ENCODE measurements around the gene LILRB2. TPM values are rescaled to one million over a fixed set of nuclear protein-coding genes. Genes with fewer than 3 reads are reported as not detected.

Gene LILRB2
- total RNA-seq, 5 donors from 2014 or later (not counting 1 experiment from before 2014, with no cell fraction given) = 0.46 to 0.53 TPM; not detected in 3

- peaks cover 0 to 2% (median 0%) of the 10 kb centered on the region in 3 donors for H3K4me1 Mint-ChIP-seq
- WGBS (ENCODE audit: insufficient coverage) = 79% methylated on average over 11 of the region's 11 CpGs
- Histone ChIP-seq H3K36me3 (ENCODE audit: control insufficient read depth in 2 of 2, extremely low read depth in 1 of 2, insufficient read depth in 1 of 2, low read length in 1 of 2) (no peaks in the 10 kb centered on the region), H3K27me3 (replicated peaks in 1 of 2; ENCODE audit: control insufficient read depth in 2 of 2, extremely low read depth in 1 of 2, insufficient read depth in 2 of 2, low read length in 1 of 2) (peaks cover 0 to 20% of the 10 kb centered on the region in 2 experiments), H3K9me3 (no peaks in the 10 kb centered on the region), H3K4me3 (ENCODE audit: control insufficient read depth in 1 of 2, extremely low read depth in 1 of 2, low read length in 1 of 2) (no peak overlapping the region), H3K4me1 (ENCODE audit: control insufficient read depth in 1 of 2, extremely low read depth in 1 of 2, insufficient read depth in 2 of 2, low read length in 2 of 2) (peaks cover 0 to 4% of the 10 kb centered on the region in 2 experiments), H3K27ac (ENCODE audit: low read length) (no peak overlapping the region)
- no peak for DNase-seq
- no peak for ATAC-seq (replicated peaks in 1 of 4)
- ChIA-PET POLR2A (no interaction called here), CTCF (interaction anchor here in 1 of 2 donors (0.8 kb wide), 1 partner anchor 33 kb away, joined by 3 read pairs; no protein-coding TSS in a partner anchor)
- no peaks in the 10 kb centered on the region for H3K36me3 Mint-ChIP-seq
- no peak overlapping the region for H3K4me3 Mint-ChIP-seq
- H3K27ac Mint-ChIP-seq = no peak overlapping the region
- H3K27me3 Mint-ChIP-seq = peaks cover 11 to 13% of the 10 kb centered on the region in 2 donors
- no peaks in the 10 kb centered on the region for H3K9me3 Mint-ChIP-seq
These were observed 18.8 kb downstream of the LILRB2 start for GRCh38 chr19:54262066-54262465.

DNA sequence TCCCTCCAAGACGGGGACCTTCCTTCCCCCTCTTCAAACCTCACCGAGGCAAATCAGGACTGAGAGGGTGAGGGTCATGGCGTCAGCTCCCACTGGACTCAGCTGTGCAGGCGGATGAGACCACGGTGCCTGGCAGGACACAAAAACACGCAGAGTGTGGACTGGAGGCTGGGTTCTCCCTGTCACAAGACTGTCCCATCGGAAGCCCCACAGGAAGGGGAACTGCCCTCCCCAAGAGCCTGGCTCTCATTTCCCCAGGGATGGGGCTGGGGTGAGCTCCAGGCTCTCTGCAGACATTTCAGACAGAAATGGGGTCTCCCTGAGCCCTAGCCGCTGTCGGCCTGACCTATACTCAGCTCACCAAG, 23.8 kb downstream of the LILRB2 start, which contains the start of gene LILRB5:
LILRB5 (minus strand) TSS at position 158 of the 365 bp plus-strand sequence; CDS start at position 78, 80 bp downstream.
- CTCF ChIA-PET = no interaction called here
- H3K4me3 ChIP-seq (ENCODE audit: control insufficient read depth in 1 of 2, extremely low read depth in 1 of 2, low read length in 1 of 2) = no peak within 1 kb of the TSS
- Mint-ChIP-seq H3K4me1 (no peaks in the 10 kb centered on the region), H3K27me3 (peaks cover 6 to 20% of the 10 kb centered on the region in 2 donors), H3K27ac (no peak within 1 kb of the TSS), H3K9me3 (no peaks in the 10 kb centered on the region), H3K36me3 (no peaks in the 10 kb centered on the region), H3K4me3 (no peak within 1 kb of the TSS)
- POLR2A ChIA-PET = no interaction called here
- H3K27me3 ChIP-seq (replicated peaks in 1 of 2; ENCODE audit: control insufficient read depth in 2 of 2, extremely low read depth in 1 of 2, insufficient read depth in 2 of 2, low read length in 1 of 2) = peaks cover 0 to 48% of the 10 kb centered on the region in 2 experiments
- 84% methylated on average over 8 of the region's 9 CpGs for WGBS (ENCODE audit: insufficient coverage)
- no peaks in the 10 kb centered on the region for H3K4me1 ChIP-seq (ENCODE audit: control insufficient read depth in 1 of 2, extremely low read depth in 1 of 2, insufficient read depth in 2 of 2, low read length in 2 of 2)
- no peaks in the 10 kb centered on the region for H3K36me3 ChIP-seq (ENCODE audit: control insufficient read depth in 2 of 2, extremely low read depth in 1 of 2, insufficient read depth in 1 of 2, low read length in 1 of 2)
- ATAC-seq (replicated peaks in 1 of 4) (no peak), DNase-seq (no peak)
- H3K27ac ChIP-seq (ENCODE audit: low read length) = no peak within 1 kb of the TSS
- H3K9me3 ChIP-seq = no peaks in the 10 kb centered on the region

DNA sequence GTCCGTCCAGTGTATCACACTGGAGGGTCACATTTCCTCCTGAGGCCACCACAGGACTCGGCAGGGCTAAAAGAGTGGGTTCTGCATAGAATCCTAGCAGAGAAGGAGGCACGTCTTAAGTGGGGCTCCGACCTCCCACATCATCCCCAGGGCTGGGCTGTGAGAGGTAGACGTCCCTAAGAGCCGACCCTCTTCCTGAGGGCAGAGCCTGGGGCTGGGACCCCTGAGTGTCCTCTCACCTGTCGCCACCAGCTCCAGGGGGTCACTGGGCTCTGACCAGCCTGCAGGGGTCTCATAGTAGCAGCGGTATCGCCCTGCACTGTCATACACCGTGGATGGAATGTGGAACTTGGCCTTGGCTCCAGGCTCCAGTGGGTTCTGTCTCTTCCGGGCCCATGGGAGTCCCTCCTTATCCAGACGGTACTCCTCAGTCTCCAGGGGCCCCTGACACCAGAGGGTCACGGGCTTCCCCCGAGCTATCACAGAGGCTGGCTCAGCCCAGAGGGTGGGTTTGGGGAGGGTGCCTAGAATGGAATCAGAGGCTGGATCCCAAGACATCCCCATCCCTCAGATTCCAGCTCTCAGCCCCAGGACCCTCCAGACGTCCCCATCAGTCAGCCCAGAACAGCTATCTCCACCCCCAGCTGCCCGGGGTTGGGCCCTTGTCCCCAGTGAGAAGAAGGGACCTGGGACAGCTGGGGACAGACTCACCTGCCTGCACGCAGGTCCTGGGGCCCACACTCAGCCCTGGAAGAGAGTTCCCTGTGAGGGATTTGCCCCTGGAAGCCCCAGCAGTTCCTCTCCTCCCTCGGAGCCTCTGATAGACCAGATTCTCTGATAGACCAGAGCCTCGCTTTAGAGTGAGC, 24.4 kb downstream of the LILRB2 start:
- Histone ChIP-seq H3K27ac (ENCODE audit: low read length) (no peak overlapping the region), H3K9me3 (no peaks in the 10 kb centered on the region), H3K4me3 (ENCODE audit: control insufficient read depth in 1 of 2, extremely low read depth in 1 of 2, low read length in 1 of 2) (no peak overlapping the region), H3K27me3 (replicated peaks in 1 of 2; ENCODE audit: control insufficient read depth in 2 of 2, extremely low read depth in 1 of 2, insufficient read depth in 2 of 2, low read length in 1 of 2) (peaks cover 0 to 46% of the 10 kb centered on the region in 2 experiments), H3K4me1 (ENCODE audit: control insufficient read depth in 1 of 2, extremely low read depth in 1 of 2, insufficient read depth in 2 of 2, low read length in 2 of 2) (no peaks in the 10 kb centered on the region), H3K36me3 (ENCODE audit: control insufficient read depth in 2 of 2, extremely low read depth in 1 of 2, insufficient read depth in 1 of 2, low read length in 1 of 2) (no peaks in the 10 kb centered on the region)
- no peak for ATAC-seq (replicated peaks in 1 of 4)
- no peak for DNase-seq
- Mint-ChIP-seq H3K9me3 (no peaks in the 10 kb centered on the region), H3K27me3 (peaks cover 6 to 22% of the 10 kb centered on the region in 2 donors), H3K36me3 (no peaks in the 10 kb centered on the region), H3K4me1 (no peaks in the 10 kb centered on the region), H3K4me3 (no peak overlapping the region), H3K27ac (no peak overlapping the region)
- ChIA-PET CTCF (no interaction called here), POLR2A (no interaction called here)
- WGBS (ENCODE audit: insufficient coverage) = 78% methylated on average over 14 of the region's 19 CpGs

DNA sequence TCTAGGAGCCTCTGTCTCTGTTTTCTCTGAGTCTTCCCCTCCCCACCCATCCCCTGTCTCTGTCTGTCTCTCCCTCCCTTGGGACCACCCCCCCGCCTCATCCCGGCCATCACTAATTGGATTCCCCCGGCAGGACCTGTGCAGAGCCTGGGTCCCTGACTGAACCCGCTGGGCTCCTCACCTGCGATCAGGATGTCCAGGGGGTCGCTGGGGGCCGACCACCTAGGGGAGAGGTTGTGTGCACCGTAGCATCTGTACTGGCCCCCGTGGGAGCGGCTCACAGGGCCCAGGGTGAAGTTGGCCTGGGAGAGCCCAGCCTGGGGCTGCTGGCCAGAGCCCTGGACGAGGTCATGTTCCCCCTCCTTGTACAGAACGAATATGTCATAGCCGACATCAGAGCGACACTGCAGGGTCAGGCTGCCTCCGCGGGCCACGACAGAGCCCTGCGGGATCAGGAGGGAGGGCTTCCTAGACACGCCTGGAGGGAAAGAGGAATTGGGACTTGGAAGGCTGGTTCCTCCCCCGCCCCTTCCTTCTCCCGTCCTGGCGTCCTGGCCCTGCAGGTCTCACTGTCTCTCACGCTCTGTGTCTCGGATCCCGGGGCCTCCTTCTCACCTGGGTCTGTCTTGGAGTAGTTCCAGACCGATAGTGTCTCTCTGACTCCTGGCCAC, 25.7 kb downstream of the LILRB2 start:
- no peaks in the 10 kb centered on the region for H3K4me1 Mint-ChIP-seq
- Histone ChIP-seq H3K4me1 (ENCODE audit: control insufficient read depth in 1 of 2, extremely low read depth in 1 of 2, insufficient read depth in 2 of 2, low read length in 2 of 2) (no peaks in the 10 kb centered on the region), H3K4me3 (ENCODE audit: control insufficient read depth in 1 of 2, extremely low read depth in 1 of 2, low read length in 1 of 2) (no peak overlapping the region), H3K36me3 (ENCODE audit: control insufficient read depth in 2 of 2, extremely low read depth in 1 of 2, insufficient read depth in 1 of 2, low read length in 1 of 2) (no peaks in the 10 kb centered on the region), H3K27me3 (replicated peaks in 1 of 2; ENCODE audit: control insufficient read depth in 2 of 2, extremely low read depth in 1 of 2, insufficient read depth in 2 of 2, low read length in 1 of 2) (peaks cover 0 to 46% of the 10 kb centered on the region in 2 experiments), H3K9me3 (no peaks in the 10 kb centered on the region), H3K27ac (ENCODE audit: low read length) (no peak overlapping the region)
- ATAC-seq (replicated peaks in 1 of 4) = no peak
- CTCF ChIA-PET = no interaction called here
- H3K4me3 Mint-ChIP-seq = no peak overlapping the region
- no peak overlapping the region for H3K27ac Mint-ChIP-seq
- DNase-seq = no peak
- 78% methylated on average over 12 of the region's 26 CpGs for WGBS (ENCODE audit: insufficient coverage)
- H3K36me3 Mint-ChIP-seq = no peaks in the 10 kb centered on the region
- POLR2A ChIA-PET = no interaction called here
- H3K27me3 Mint-ChIP-seq = peaks cover 6 to 24% of the 10 kb centered on the region in 2 donors
- no peaks in the 10 kb centered on the region for H3K9me3 Mint-ChIP-seq

DNA sequence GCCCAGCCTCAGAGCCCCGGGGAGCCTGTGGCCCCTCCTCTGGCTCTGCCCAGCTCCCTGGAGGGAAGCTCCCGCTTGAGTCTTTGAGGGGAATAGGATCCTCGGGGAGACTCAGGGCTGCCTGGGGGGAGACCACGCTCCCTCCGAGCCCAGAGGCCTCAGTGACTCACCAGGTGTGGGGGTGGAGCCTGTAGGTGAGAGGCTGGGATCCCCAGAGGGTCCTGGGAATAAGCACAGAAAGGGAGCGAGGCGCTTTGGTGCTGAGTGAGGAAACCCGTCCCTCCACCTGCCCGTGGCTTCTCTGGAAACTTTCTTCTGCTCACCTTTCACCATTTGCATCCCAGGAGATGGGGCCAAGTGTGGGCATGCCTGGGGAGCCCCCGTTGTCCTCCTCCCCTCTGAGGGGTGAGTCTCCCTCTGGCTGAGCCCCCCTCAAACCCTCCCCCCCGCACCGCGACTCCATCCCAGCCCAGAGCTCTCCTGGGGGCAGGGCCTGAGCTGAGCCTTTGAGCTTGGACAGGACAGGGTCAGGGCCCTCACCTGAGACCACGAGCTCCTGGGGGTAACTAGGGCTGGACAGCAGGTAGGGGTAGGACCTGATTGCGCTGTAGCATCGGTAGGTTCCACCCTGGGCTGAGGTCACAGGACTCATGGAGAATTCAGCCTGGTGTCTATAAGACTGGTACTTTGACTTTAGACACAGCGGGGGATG, 26.6 kb downstream of the LILRB2 start:
- H3K9me3 ChIP-seq = no peaks in the 10 kb centered on the region
- no peaks in the 10 kb centered on the region for H3K36me3 ChIP-seq (ENCODE audit: control insufficient read depth in 2 of 2, extremely low read depth in 1 of 2, insufficient read depth in 1 of 2, low read length in 1 of 2)
- H3K27me3 Mint-ChIP-seq = peaks cover 4 to 24% of the 10 kb centered on the region in 2 donors
- H3K4me1 ChIP-seq (ENCODE audit: control insufficient read depth in 1 of 2, extremely low read depth in 1 of 2, insufficient read depth in 2 of 2, low read length in 2 of 2) = no peaks in the 10 kb centered on the region
- ATAC-seq (replicated peaks in 1 of 4) (no peak), DNase-seq (no peak)
- no peak overlapping the region for H3K27ac ChIP-seq (ENCODE audit: low read length)
- WGBS (ENCODE audit: insufficient coverage) = 84% methylated on average over 9 of the region's 17 CpGs
- H3K9me3 Mint-ChIP-seq = no peaks in the 10 kb centered on the region
- H3K27ac Mint-ChIP-seq = no peak overlapping the region
- CTCF ChIA-PET = no interaction called here
- peaks cover 0 to 46% of the 10 kb centered on the region in 2 experiments for H3K27me3 ChIP-seq (replicated peaks in 1 of 2; ENCODE audit: control insufficient read depth in 2 of 2, extremely low read depth in 1 of 2, insufficient read depth in 2 of 2, low read length in 1 of 2)
- H3K4me1 Mint-ChIP-seq = no peaks in the 10 kb centered on the region
- H3K4me3 Mint-ChIP-seq = no peak overlapping the region
- no peak overlapping the region for H3K4me3 ChIP-seq (ENCODE audit: control insufficient read depth in 1 of 2, extremely low read depth in 1 of 2, low read length in 1 of 2)
- no peaks in the 10 kb centered on the region for H3K36me3 Mint-ChIP-seq
- POLR2A ChIA-PET = no interaction called here
